HepG2 (cell line): Measurements from ENCODE around the gene LRRC74A. TPM values are rescaled to one million over a fixed set of nuclear protein-coding genes. Genes with fewer than 3 reads are reported as not detected.

Experiments used
- ASH2L ChIP-seq: fragments of 300-600, 200-600 bp; sonication (generic); IDR thresholded peaks from 2 replicates; pipeline ENCODE4 v1.7.0; 2017; ENCODE audit warnings: low read depth, mild to moderate bottlenecking, moderate library complexity, mixed read lengths, low read length; ENCODE audit not compliant: insufficient read length
- CREB3 ChIP-seq: sonication (generic); formaldehyde crosslinking; IDR thresholded peaks from 2 replicates; pipeline ENCODE4 v1.5.0; 2020; ENCODE audit warnings: missing genetic modification reagents
- ISX ChIP-seq: sonication (generic); formaldehyde crosslinking; conservative IDR thresholded peaks from 2 replicates; pipeline ENCODE4 v1.5.0; 2020; ENCODE audit warnings: missing genetic modification reagents
- KDM3A ChIP-seq: IDR thresholded peaks from 2 replicates; pipeline ENCODE4 v1.6.1; 2018; ENCODE audit warnings: low read depth, missing compliant biosample characterization
- MATR3 ChIP-seq: sonication (generic); formaldehyde crosslinking; IDR thresholded peaks from 2 replicates; pipeline ENCODE4 v1.4.0; 2020; ENCODE audit warnings: missing genetic modification reagents
- RAD21 ChIP-seq: fragments of 450-650 bp; formaldehyde crosslinking; IDR thresholded peaks from 2 replicates; pipeline ENCODE4 v1.5.0; 2020; ENCODE audit warnings: mild to moderate bottlenecking
- RARA ChIP-seq: IDR thresholded peaks from 2 replicates; pipeline ENCODE4 v1.6.1; 2016; ENCODE audit warnings: missing genetic modification reagents, missing compliant biosample characterization
- RELA ChIP-seq: sonication (generic); formaldehyde crosslinking; IDR thresholded peaks from 2 replicates; pipeline ENCODE4 v1.4.0; 2020; ENCODE audit warnings: missing genetic modification reagents
- RXRB ChIP-seq: IDR thresholded peaks from 2 replicates; pipeline ENCODE4 v1.6.1; 2016; ENCODE audit warnings: borderline replicate concordance, missing genetic modification reagents, missing compliant biosample characterization
- SAP130 ChIP-seq: IDR thresholded peaks from 2 replicates; pipeline ENCODE4 v1.6.1; 2016; ENCODE audit warnings: low read depth
- SMARCC2 ChIP-seq: fragments of 450-650 bp; IDR thresholded peaks from 2 replicates; pipeline ENCODE4 v1.6.1; 2017; ENCODE audit warnings: antibody characterized with exemption, mild to moderate bottlenecking
- STAT5B ChIP-seq: sonication (generic); formaldehyde crosslinking; IDR thresholded peaks from 2 replicates; pipeline ENCODE4 v1.4.0; 2020; ENCODE audit warnings: missing genetic modification reagents
- YY1 ChIP-seq: IDR thresholded peaks from 2 replicates; pipeline ENCODE4 v1.6.1; 2011; ENCODE audit warnings: low read length, low read depth, moderate library complexity, mild to moderate bottlenecking; ENCODE audit not compliant: insufficient read depth, insufficient replicate concordance
- ZFP41 ChIP-seq: sonication (generic); formaldehyde crosslinking; IDR thresholded peaks from 2 replicates; pipeline ENCODE4 v1.4.0; 2020; ENCODE audit warnings: mild to moderate bottlenecking, missing genetic modification reagents, borderline replicate concordance
- ZNF629 ChIP-seq: sonication (generic); formaldehyde crosslinking; conservative IDR thresholded peaks from 2 replicates; pipeline ENCODE4 v1.5.0; 2020; ENCODE audit warnings: missing genetic modification reagents
- ZNF709 ChIP-seq: sonication (generic); formaldehyde crosslinking; IDR thresholded peaks from 2 replicates; pipeline ENCODE4 v1.5.0; 2020; ENCODE audit warnings: mild to moderate bottlenecking, missing genetic modification reagents
- ZNF788 ChIP-seq: sonication (generic); formaldehyde crosslinking; IDR thresholded peaks from 2 replicates; pipeline ENCODE4 v1.5.0; 2020; ENCODE audit warnings: mild to moderate bottlenecking, missing genetic modification reagents, borderline replicate concordance
- polyA plus RNA-seq, 8 experiments: library from polyadenylated mRNA; depleted of rRNA in 3 of 8; stranded (reverse) in 7 of 8; unstranded in 1 of 8; fragments of >200 nt; fragmentation: Illumina TruSeq in 4 of 8; extraction: Trizol in 4 of 8; gene quantifications; 2 replicates each; pipeline versions ENCODE4 v1.2.1 to v1.2.3, GENCODE V29; 2011 to 2016; ENCODE audit warnings: low read depth in 4 of 8, missing spikeins in 1 of 8, mixed read lengths in 1 of 8; ENCODE audit not compliant: insufficient read depth in 1 of 8
- total RNA-seq, 5 experiments: library from RNA; depleted of rRNA; stranded (reverse); fragments of >200 nt; fragmentation: Illumina TruSeq; extraction: Trizol; gene quantifications; 2 replicates each; pipeline ENCODE4 v1.2.3, GENCODE V29; 2016; ENCODE audit warnings: low read depth in 1 of 5
- TF ChIP-seq, protein P1 (sequence below): sonication (generic); formaldehyde crosslinking; conservative IDR thresholded peaks from 2 replicates; pipeline ENCODE4 v1.4.0; 2020; ENCODE audit warnings: mild to moderate bottlenecking, missing genetic modification reagents, moderate library complexity
- TF ChIP-seq, protein P2 (sequence below): IDR thresholded peaks from 2 replicates; pipeline ENCODE4 v1.6.1; 2018; ENCODE audit warnings: missing genetic modification reagents

The LRRC74A gene
- total and polyA plus RNA-seq, 2 of the 13 experiments (the other 11 are each of a cell fraction or from before 2014, with no cell fraction given): not detected

DNA sequence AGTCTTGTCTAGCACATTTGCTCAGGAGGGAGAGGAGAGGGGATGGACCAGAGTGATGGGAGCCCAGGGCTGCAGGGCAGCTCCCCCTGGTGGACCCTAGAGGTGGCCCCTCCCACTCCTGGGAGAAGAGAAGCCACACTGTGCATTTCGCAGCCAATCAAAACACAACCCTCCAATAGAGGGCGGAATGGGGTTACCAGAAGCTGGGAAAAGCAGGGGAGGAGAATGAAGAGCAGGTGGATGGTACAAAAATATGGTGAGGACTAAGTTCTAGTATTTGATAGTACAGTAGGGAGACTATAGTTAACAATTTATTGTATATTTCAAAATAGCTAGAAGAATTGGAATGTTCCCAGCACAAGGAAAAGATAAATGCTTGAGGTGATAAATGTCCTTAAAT is 41.3 kb upstream of the LRRC74A start (continued):
- TF ChIP-seq, protein P1, sequence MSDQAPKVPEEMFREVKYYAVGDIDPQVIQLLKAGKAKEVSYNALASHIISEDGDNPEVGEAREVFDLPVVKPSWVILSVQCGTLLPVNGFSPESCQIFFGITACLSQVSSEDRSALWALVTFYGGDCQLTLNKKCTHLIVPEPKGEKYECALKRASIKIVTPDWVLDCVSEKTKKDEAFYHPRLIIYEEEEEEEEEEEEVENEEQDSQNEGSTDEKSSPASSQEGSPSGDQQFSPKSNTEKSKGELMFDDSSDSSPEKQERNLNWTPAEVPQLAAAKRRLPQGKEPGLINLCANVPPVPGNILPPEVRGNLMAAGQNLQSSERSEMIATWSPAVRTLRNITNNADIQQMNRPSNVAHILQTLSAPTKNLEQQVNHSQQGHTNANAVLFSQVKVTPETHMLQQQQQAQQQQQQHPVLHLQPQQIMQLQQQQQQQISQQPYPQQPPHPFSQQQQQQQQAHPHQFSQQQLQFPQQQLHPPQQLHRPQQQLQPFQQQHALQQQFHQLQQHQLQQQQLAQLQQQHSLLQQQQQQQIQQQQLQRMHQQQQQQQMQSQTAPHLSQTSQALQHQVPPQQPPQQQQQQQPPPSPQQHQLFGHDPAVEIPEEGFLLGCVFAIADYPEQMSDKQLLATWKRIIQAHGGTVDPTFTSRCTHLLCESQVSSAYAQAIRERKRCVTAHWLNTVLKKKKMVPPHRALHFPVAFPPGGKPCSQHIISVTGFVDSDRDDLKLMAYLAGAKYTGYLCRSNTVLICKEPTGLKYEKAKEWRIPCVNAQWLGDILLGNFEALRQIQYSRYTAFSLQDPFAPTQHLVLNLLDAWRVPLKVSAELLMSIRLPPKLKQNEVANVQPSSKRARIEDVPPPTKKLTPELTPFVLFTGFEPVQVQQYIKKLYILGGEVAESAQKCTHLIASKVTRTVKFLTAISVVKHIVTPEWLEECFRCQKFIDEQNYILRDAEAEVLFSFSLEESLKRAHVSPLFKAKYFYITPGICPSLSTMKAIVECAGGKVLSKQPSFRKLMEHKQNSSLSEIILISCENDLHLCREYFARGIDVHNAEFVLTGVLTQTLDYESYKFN (CRISPR knock-in tag): no peak
- TF ChIP-seq SMARCC2 (no peak), STAT5B (CRISPR knock-in tag) (no peak), RARA (CRISPR knock-in tag) (no peak), MATR3 (CRISPR knock-in tag) (no peak), RELA (CRISPR knock-in tag) (no peak), RXRB (CRISPR knock-in tag) (peak; percentile 36; the same call in 1 of the 2 replicates), YY1 (peak; percentile 57), ZNF629 (CRISPR knock-in tag) (no peak), KDM3A (CRISPR knock-in tag) (no peak), RAD21 (CRISPR knock-in tag) (peak; percentile 78), ZNF709 (CRISPR knock-in tag) (no peak), ISX (CRISPR knock-in tag) (no peak), ASH2L (no peak), ZFP41 (CRISPR knock-in tag) (no peak), ZNF788 (CRISPR knock-in tag) (no peak), CREB3 (CRISPR knock-in tag) (no peak), SAP130 (CRISPR knock-in tag) (0 out of 2 replicates have a peak, but pooled peaks have one; percentile 38)
- TF ChIP-seq, protein P2, sequence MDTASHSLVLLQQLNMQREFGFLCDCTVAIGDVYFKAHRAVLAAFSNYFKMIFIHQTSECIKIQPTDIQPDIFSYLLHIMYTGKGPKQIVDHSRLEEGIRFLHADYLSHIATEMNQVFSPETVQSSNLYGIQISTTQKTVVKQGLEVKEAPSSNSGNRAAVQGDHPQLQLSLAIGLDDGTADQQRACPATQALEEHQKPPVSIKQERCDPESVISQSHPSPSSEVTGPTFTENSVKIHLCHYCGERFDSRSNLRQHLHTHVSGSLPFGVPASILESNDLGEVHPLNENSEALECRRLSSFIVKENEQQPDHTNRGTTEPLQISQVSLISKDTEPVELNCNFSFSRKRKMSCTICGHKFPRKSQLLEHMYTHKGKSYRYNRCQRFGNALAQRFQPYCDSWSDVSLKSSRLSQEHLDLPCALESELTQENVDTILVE (CRISPR knock-in tag): no peak
